ENCODE measurements around the gene DHRS1. TPM values are rescaled to one million over a fixed set of nuclear protein-coding genes. Genes with fewer than 3 reads are reported as not detected.

The DHRS1 gene
- total RNA-seq, 1 experiment from 2014 or later = 34.7 TPM

DNA sequence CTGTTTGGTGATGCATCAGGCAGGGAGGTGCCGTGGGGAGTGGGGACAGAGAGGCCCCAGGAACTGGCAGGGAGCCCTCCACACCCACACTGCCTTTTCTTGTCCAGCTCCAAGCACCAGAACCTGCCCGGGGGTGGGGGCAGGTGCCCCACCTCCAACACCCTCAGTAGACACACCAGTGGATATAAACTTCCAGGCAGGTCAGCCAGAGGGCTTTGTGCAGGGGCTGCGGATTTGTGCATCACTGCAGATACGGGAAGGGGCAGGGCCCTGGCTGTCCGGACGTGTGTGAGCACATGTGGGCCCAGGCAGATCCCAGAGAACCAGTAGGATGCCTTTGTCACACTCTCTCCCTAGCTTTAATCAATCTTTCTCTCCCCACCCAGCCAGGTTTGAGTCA is 35.3 kb downstream of the DHRS1 start:
- peaks cover 2 to 7% of the 10 kb centered on the region in 2 experiments for H3K4me1 ChIP-seq (ENCODE audit: control insufficient read depth in 1 of 2, insufficient read depth in 2 of 2, low read length in 2 of 2)
- ChIA-PET RAD21 (ENCODE audit: low non-redundant PET in 1 of 2, low total read pairs in 2 of 2, uncharacterized antibody in 2 of 2, unreplicated experiment in 2 of 2) (no interaction called here), POLR2A (no interaction called here), CTCF (no interaction called here)
- intact Hi-C loops (cut with micrococcal nuclease) = no loop called here
- H3K9ac ChIP-seq (ENCODE audit: low read length) = no peak overlapping the region
- DNase-seq (ENCODE audit: low read depth, low spot score) = no peak
- H3K4me3 ChIP-seq (replicated peaks in 1 of 2; ENCODE audit: low read depth in 1 of 2, low read length in 2 of 2) = no peak overlapping the region
- no peak overlapping the region for H2AFZ ChIP-seq (ENCODE audit: low read depth, low read length, poor library complexity, severe bottlenecking)
- no peaks in the 10 kb centered on the region for H3K9me2 ChIP-seq (ENCODE audit: insufficient read depth)
- no peaks in the 10 kb centered on the region for H3K79me2 ChIP-seq (ENCODE audit: insufficient read depth, low read length)
- no peaks in the 10 kb centered on the region; a peak in 1 of 4 replicates for H3K36me3 ChIP-seq (ENCODE audit: control insufficient read depth in 1 of 2, insufficient read depth in 2 of 2, low read length in 2 of 2)
- H4K20me1 ChIP-seq (ENCODE audit: insufficient read depth) = no peaks in the 10 kb centered on the region
- no TSS peak for BruUV-seq (replicated peaks)
- H3K4me2 ChIP-seq (ENCODE audit: low read length) = no peak overlapping the region
- TF ChIP-seq TCF7L2 (IDR thresholded peaks at IDR 0.05; ENCODE audit: borderline replicate concordance, extremely low read depth, insufficient read depth, insufficient read length) (no peak), SRF (IDR thresholded peaks at IDR 0.05; ENCODE audit: low read depth) (no peak), ATF3 (IDR thresholded peaks at IDR 0.05) (no peak), CBX3 (IDR thresholded peaks at IDR 0.05; ENCODE audit: low read depth) (no peak), CEBPB (IDR thresholded peaks at IDR 0.05; ENCODE audit: low read depth) (no peak)
- no peaks in the 10 kb centered on the region for H3K27me3 ChIP-seq (ENCODE audit: insufficient read depth, low read length)
- no peak for ATAC-seq
- no peaks in the 10 kb centered on the region for H3K9me3 ChIP-seq (ENCODE audit: control insufficient read depth in 1 of 2, insufficient read depth in 1 of 2, low read depth in 1 of 2, low read length in 2 of 2)
- no peak overlapping the region for H3K27ac ChIP-seq (ENCODE audit: low read depth, low read length)

DNA sequence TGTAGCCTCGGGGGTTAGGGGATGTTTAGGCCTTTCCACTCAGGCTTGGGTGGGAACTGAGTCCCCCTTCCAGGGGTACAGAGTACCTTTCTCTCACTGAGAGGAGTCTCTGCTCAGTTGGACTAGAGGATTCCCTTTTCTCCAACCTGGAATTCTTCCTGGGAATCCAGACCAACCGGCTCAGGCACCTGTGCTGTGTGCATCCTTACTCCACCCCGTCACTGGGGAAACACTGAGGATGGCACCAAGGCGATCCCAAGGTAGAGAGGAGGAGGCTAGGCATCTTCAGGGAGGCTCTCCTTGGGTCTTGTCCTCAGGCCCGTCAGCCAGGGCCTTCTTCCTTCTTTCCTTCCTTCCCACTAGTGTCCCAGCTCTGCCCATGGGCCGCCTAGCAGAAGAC is 35.7 kb downstream of the DHRS1 start:
- no peak overlapping the region for H3K4me2 ChIP-seq (ENCODE audit: low read length)
- POLR2A ChIA-PET = no interaction called here

More for the DNA sequence above, 35.7 kb downstream of the DHRS1 start:
- TF ChIP-seq ZNF274 (IDR thresholded peaks at IDR 0.05; ENCODE audit: low read depth, low read length) = no peak
- TF ChIP-seq ZFX (IDR thresholded peaks at IDR 0.05) = no peak
- TF ChIP-seq POLR2AphosphoS5 (IDR thresholded peaks at IDR 0.05; ENCODE audit: low read depth, low read length) = no peak
- no peak for TF ChIP-seq SIN3A (IDR thresholded peaks at IDR 0.05; ENCODE audit: low read depth)
- no peak for TF ChIP-seq SP1 (IDR thresholded peaks at IDR 0.05; ENCODE audit: low read depth)
- no peak for TF ChIP-seq EGR1 (IDR thresholded peaks at IDR 0.05; ENCODE audit: low read depth)
- no peak for TF ChIP-seq FOSL1 (IDR thresholded peaks at IDR 0.05; ENCODE audit: low read depth)
- TF ChIP-seq, protein P1, sequence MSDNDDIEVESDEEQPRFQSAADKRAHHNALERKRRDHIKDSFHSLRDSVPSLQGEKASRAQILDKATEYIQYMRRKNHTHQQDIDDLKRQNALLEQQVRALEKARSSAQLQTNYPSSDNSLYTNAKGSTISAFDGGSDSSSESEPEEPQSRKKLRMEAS (IDR thresholded peaks at IDR 0.05) = no peak
- TF ChIP-seq CBX3 (IDR thresholded peaks at IDR 0.05; ENCODE audit: low read depth) = no peak
- no peak for TF ChIP-seq JUND (IDR thresholded peaks at IDR 0.05)
- no peak for TF ChIP-seq EZH2 (IDR thresholded peaks at IDR 0.05)
- no peak for TF ChIP-seq ZBTB33 (IDR thresholded peaks at IDR 0.05; ENCODE audit: extremely low read depth, insufficient replicate concordance, low read length)
- TF ChIP-seq ELF1 (IDR thresholded peaks at IDR 0.05; ENCODE audit: borderline replicate concordance, low read depth) = no peak
- no peak for TF ChIP-seq POLR2A (IDR thresholded peaks at IDR 0.05; ENCODE audit: borderline replicate concordance, extremely low read depth, insufficient read depth, insufficient read length)
- TF ChIP-seq SRF (IDR thresholded peaks at IDR 0.05; ENCODE audit: low read depth) = no peak
- TF ChIP-seq YY1 (IDR thresholded peaks at IDR 0.05; ENCODE audit: extremely low read depth, insufficient replicate concordance, low read depth, low read length) = no peak
- no peak for TF ChIP-seq CTCF (IDR thresholded peaks at IDR 0.05 in 2 of 3, conservative IDR thresholded peaks at IDR 0.05 in 1 of 3; ENCODE audit: borderline replicate concordance in 1 of 3, insufficient read depth in 1 of 3, low read depth in 2 of 3, low read length in 2 of 3)
- Histone ChIP-seq H2AFZ (ENCODE audit: low read depth, low read length, poor library complexity, severe bottlenecking) (no peak overlapping the region), H3K4me1 (ENCODE audit: control insufficient read depth in 1 of 2, insufficient read depth in 2 of 2, low read length in 2 of 2) (peaks cover 7 to 12% of the 10 kb centered on the region in 2 experiments), H4K20me1 (ENCODE audit: insufficient read depth) (no peaks in the 10 kb centered on the region), H3K4me3 (replicated peaks in 1 of 2; ENCODE audit: low read depth in 1 of 2, low read length in 2 of 2) (no peak overlapping the region), H3K9ac (ENCODE audit: low read length) (no peak overlapping the region), H3K9me3 (ENCODE audit: control insufficient read depth in 1 of 2, insufficient read depth in 1 of 2, low read depth in 1 of 2, low read length in 2 of 2) (no peaks in the 10 kb centered on the region), H3K36me3 (ENCODE audit: control insufficient read depth in 1 of 2, insufficient read depth in 2 of 2, low read length in 2 of 2) (no peaks in the 10 kb centered on the region; a peak in 1 of 4 replicates), H3K27me3 (ENCODE audit: insufficient read depth, low read length) (no peaks in the 10 kb centered on the region), H3K79me2 (ENCODE audit: insufficient read depth, low read length) (no peaks in the 10 kb centered on the region), H3K27ac (ENCODE audit: low read depth, low read length) (no peak overlapping the region), H3K9me2 (ENCODE audit: insufficient read depth) (no peaks in the 10 kb centered on the region)
- ChIA-PET RAD21 (ENCODE audit: low non-redundant PET in 1 of 2, low total read pairs in 2 of 2, uncharacterized antibody in 2 of 2, unreplicated experiment in 2 of 2) (no interaction called here), CTCF (no interaction called here)
- no peak for DNase-seq (ENCODE audit: low read depth, low spot score)
- BruUV-seq (replicated peaks) = no TSS peak
- intact Hi-C loops (cut with micrococcal nuclease) = no loop called here
- no peak for ATAC-seq

Measured in HCT116 (cell line).